H1 (cell line): Measurements from ENCODE around the gene RGL1.

Experiments
- CTCF ChIP-seq, 3 experiments: IDR thresholded peaks; 1 replicate in 2 of 3; 2 replicates in 1 of 3; pipeline versions ENCODE4 v1.5.1 to v1.6.1; 2011; ENCODE audit warnings: low read length in 3 of 3, mild to moderate bottlenecking in 3 of 3, inconsistent platforms in 2 of 3, low read depth in 1 of 3, moderate library complexity in 1 of 3; ENCODE audit not compliant: insufficient read depth in 1 of 3; ENCODE audit errors: control extremely low read depth in 1 of 3
- EP300 ChIP-seq, 2 experiments: IDR thresholded peaks; 1 replicate in 1 of 2; 2 replicates in 1 of 2; pipeline ENCODE4 v1.6.1; 2011 to 2012; ENCODE audit warnings: low read depth in 2 of 2, low read length in 2 of 2, mild to moderate bottlenecking in 2 of 2, borderline replicate concordance in 1 of 2, inconsistent platforms in 1 of 2, moderate library complexity in 1 of 2
- MAX ChIP-seq: IDR thresholded peaks from 2 replicates; pipeline ENCODE4 v1.6.1; 2012; ENCODE audit warnings: inconsistent platforms
- POLR2A ChIP-seq, 2 experiments: IDR thresholded peaks; 1 replicate in 1 of 2; 2 replicates in 1 of 2; pipeline ENCODE4 v1.6.1; 2011; ENCODE audit warnings: low read depth in 2 of 2, low read length in 2 of 2, mild to moderate bottlenecking in 2 of 2; ENCODE audit errors: control extremely low read depth in 1 of 2
- TAF1 ChIP-seq: IDR thresholded peaks from 2 replicates; pipeline ENCODE4 v1.6.1; 2011; ENCODE audit warnings: mild to moderate bottlenecking, low read depth, low read length

- no peak for TF ChIP-seq CTCF (IDR thresholded peaks at IDR 0.05; ENCODE audit: control extremely low read depth in 1 of 3, insufficient read depth in 1 of 3, low read depth in 1 of 3, low read length in 3 of 3)
- TF ChIP-seq EP300 (IDR thresholded peaks at IDR 0.05; ENCODE audit: borderline replicate concordance in 1 of 2, low read depth in 2 of 2, low read length in 2 of 2), result no peak
- TF ChIP-seq TAF1, result no peak
- TF ChIP-seq MAX, result no peak
- no peak for TF ChIP-seq POLR2A (IDR thresholded peaks at IDR 0.05; ENCODE audit: control extremely low read depth in 1 of 2, low read depth in 2 of 2, low read length in 2 of 2)
Observed at GRCh38 chr1:183898610-183899009, 93.7 kb downstream of the RGL1 start.
